ENCODE data around the gene KRT26.

DNA sequence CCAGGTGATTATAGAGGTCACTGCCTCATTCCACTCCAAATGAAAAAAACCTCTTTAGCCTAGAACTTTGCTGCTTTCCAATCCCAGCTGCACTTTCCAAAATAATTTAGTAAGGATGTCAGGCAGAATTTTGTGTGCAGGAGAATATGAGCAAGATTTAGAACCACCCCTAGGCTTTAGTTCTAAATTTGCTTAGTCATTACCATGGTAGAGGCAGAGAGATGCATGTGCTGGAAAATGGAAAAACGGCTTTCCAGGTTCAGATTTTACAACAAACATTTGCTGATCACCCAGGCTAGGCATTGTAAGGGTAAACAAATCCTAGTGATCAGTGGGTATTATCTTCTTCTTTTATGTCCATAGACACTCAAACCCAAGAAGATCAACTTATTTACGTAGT, 6.3 kb downstream of the KRT26 start:
- TF ChIP-seq, protein P1, sequence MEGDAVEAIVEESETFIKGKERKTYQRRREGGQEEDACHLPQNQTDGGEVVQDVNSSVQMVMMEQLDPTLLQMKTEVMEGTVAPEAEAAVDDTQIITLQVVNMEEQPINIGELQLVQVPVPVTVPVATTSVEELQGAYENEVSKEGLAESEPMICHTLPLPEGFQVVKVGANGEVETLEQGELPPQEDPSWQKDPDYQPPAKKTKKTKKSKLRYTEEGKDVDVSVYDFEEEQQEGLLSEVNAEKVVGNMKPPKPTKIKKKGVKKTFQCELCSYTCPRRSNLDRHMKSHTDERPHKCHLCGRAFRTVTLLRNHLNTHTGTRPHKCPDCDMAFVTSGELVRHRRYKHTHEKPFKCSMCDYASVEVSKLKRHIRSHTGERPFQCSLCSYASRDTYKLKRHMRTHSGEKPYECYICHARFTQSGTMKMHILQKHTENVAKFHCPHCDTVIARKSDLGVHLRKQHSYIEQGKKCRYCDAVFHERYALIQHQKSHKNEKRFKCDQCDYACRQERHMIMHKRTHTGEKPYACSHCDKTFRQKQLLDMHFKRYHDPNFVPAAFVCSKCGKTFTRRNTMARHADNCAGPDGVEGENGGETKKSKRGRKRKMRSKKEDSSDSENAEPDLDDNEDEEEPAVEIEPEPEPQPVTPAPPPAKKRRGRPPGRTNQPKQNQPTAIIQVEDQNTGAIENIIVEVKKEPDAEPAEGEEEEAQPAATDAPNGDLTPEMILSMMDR (conservative IDR thresholded peaks at IDR 0.05 in 1 of 2, IDR thresholded peaks at IDR 0.05 in 1 of 2; ENCODE audit: extremely low read depth in 1 of 2, insufficient read depth in 1 of 2, low read depth in 1 of 2, low read length in 2 of 2) = no peak
- TF ChIP-seq EZH2 (IDR thresholded peaks at IDR 0.05; ENCODE audit: borderline replicate concordance, low read length) = no peak

Data from mammary epithelial cell (primary cell).